ENCODE measurements around the gene PPP2R2C.
A peak's percentile ranks its signal among the peaks of the same experiment; 100 is the strongest.

PPP2R2C gene

GRCh38 chr4:6321361-6321760, 151.1 kb downstream of the PPP2R2C start:
- peaks cover 13% of the 10 kb centered on the region for H3K4me1 ChIP-seq (ENCODE audit: insufficient read depth, insufficient read length)
- peaks cover 8% of the 10 kb centered on the region; the same call in 1 of the 2 replicates for H3K9me3 ChIP-seq (ENCODE audit: insufficient read depth, low read length)
- TF ChIP-seq ZNF274 (IDR thresholded peaks at IDR 0.05; ENCODE audit: low read depth, low read length): no peak
- TF ChIP-seq SUZ12 (IDR thresholded peaks at IDR 0.05; ENCODE audit: extremely low read depth, insufficient read depth, insufficient read length): no peak
- TF ChIP-seq YY1 (IDR thresholded peaks at IDR 0.05; ENCODE audit: insufficient read depth, insufficient read length): no peak
- no peak overlapping the region for H3K4me3 ChIP-seq (ENCODE audit: insufficient read length, low read depth)
- no peaks in the 10 kb centered on the region for H3K36me3 ChIP-seq (ENCODE audit: insufficient read depth, insufficient read length, low read length)
- no peaks in the 10 kb centered on the region for H3K27me3 ChIP-seq (ENCODE audit: insufficient read depth, insufficient read length)
- DNase-seq (ENCODE audit: low read depth, low spot score): no peak
- no peak overlapping the region for H3K9ac ChIP-seq (ENCODE audit: insufficient read length, low read depth)

GRCh38 chr4:6320663-6321062, 151.8 kb downstream of the PPP2R2C start:
- TF ChIP-seq SUZ12 (IDR thresholded peaks at IDR 0.05; ENCODE audit: extremely low read depth, insufficient read depth, insufficient read length) (no peak), YY1 (IDR thresholded peaks at IDR 0.05; ENCODE audit: insufficient read depth, insufficient read length) (no peak), ZNF274 (IDR thresholded peaks at IDR 0.05; ENCODE audit: low read depth, low read length) (no peak)
- peaks cover 10% of the 10 kb centered on the region for H3K4me1 ChIP-seq (ENCODE audit: insufficient read depth, insufficient read length)
- H3K9ac ChIP-seq (ENCODE audit: insufficient read length, low read depth): no peak overlapping the region

GRCh38 chr4:6319530-6320150, 152.8 kb downstream of the PPP2R2C start:
- peaks cover 5% of the 10 kb centered on the region for H3K4me1 ChIP-seq (ENCODE audit: insufficient read depth, insufficient read length)
- H3K9me3 ChIP-seq (ENCODE audit: insufficient read depth, low read length): peaks cover 8% of the 10 kb centered on the region; the same call in 1 of the 2 replicates
- H3K36me3 ChIP-seq (ENCODE audit: insufficient read depth, insufficient read length, low read length): no peaks in the 10 kb centered on the region
- no peaks in the 10 kb centered on the region for H3K27me3 ChIP-seq (ENCODE audit: insufficient read depth, insufficient read length)
- no peak for TF ChIP-seq YY1 (IDR thresholded peaks at IDR 0.05; ENCODE audit: insufficient read depth, insufficient read length)
- TF ChIP-seq ZNF274 (IDR thresholded peaks at IDR 0.05; ENCODE audit: low read depth, low read length): no peak
- TF ChIP-seq SUZ12 (IDR thresholded peaks at IDR 0.05; ENCODE audit: extremely low read depth, insufficient read depth, insufficient read length): no peak
- no peak for DNase-seq (ENCODE audit: low read depth, low spot score)
- no peak overlapping the region for H3K9ac ChIP-seq (ENCODE audit: insufficient read length, low read depth)
- no peak overlapping the region for H3K4me3 ChIP-seq (ENCODE audit: insufficient read length, low read depth)

More at GRCh38 chr4:6320663-6321062, 151.8 kb downstream of the PPP2R2C start:
- no peak overlapping the region for H3K4me3 ChIP-seq (ENCODE audit: insufficient read length, low read depth)
- no peaks in the 10 kb centered on the region for H3K36me3 ChIP-seq (ENCODE audit: insufficient read depth, insufficient read length, low read length)
- no peaks in the 10 kb centered on the region for H3K27me3 ChIP-seq (ENCODE audit: insufficient read depth, insufficient read length)
- H3K9me3 ChIP-seq (ENCODE audit: insufficient read depth, low read length): peaks cover 8% of the 10 kb centered on the region; the same call in 1 of the 2 replicates
- no peak for DNase-seq (ENCODE audit: low read depth, low spot score)

GRCh38 chr4:6318206-6318605, 154.2 kb downstream of the PPP2R2C start:
- no peak for TF ChIP-seq YY1 (IDR thresholded peaks at IDR 0.05; ENCODE audit: insufficient read depth, insufficient read length)
- no peak for TF ChIP-seq ZNF274 (IDR thresholded peaks at IDR 0.05; ENCODE audit: low read depth, low read length)
- TF ChIP-seq SUZ12 (IDR thresholded peaks at IDR 0.05; ENCODE audit: extremely low read depth, insufficient read depth, insufficient read length): no peak
- DNase-seq (ENCODE audit: low read depth, low spot score): no peak
- Histone ChIP-seq H3K9me3 (ENCODE audit: insufficient read depth, low read length) (peaks cover 8% of the 10 kb centered on the region; the same call in 1 of the 2 replicates), H3K4me1 (ENCODE audit: insufficient read depth, insufficient read length) (peaks cover 2% of the 10 kb centered on the region), H3K36me3 (ENCODE audit: insufficient read depth, insufficient read length, low read length) (no peaks in the 10 kb centered on the region), H3K4me3 (ENCODE audit: insufficient read length, low read depth) (no peak overlapping the region), H3K27me3 (ENCODE audit: insufficient read depth, insufficient read length) (no peaks in the 10 kb centered on the region), H3K9ac (ENCODE audit: insufficient read length, low read depth) (no peak overlapping the region)

GRCh38 chr4:6316461-6317003, 155.9 kb downstream of the PPP2R2C start:
- Histone ChIP-seq H3K4me1 (ENCODE audit: insufficient read depth, insufficient read length) (no peaks in the 10 kb centered on the region), H3K36me3 (ENCODE audit: insufficient read depth, insufficient read length, low read length) (no peaks in the 10 kb centered on the region), H3K9ac (ENCODE audit: insufficient read length, low read depth) (no peak overlapping the region), H3K4me3 (ENCODE audit: insufficient read length, low read depth) (no peak overlapping the region), H3K9me3 (ENCODE audit: insufficient read depth, low read length) (peaks cover 8% of the 10 kb centered on the region; the same call in 1 of the 2 replicates), H3K27me3 (ENCODE audit: insufficient read depth, insufficient read length) (no peaks in the 10 kb centered on the region)
- DNase-seq (ENCODE audit: low read depth, low spot score): no peak
- TF ChIP-seq ZNF274 (IDR thresholded peaks at IDR 0.05; ENCODE audit: low read depth, low read length): no peak
- TF ChIP-seq SUZ12 (IDR thresholded peaks at IDR 0.05; ENCODE audit: extremely low read depth, insufficient read depth, insufficient read length): no peak
- TF ChIP-seq YY1 (IDR thresholded peaks at IDR 0.05; ENCODE audit: insufficient read depth, insufficient read length): no peak

GRCh38 chr4:6313216-6313615, 159.2 kb downstream of the PPP2R2C start:
- Histone ChIP-seq H3K4me3 (ENCODE audit: insufficient read length, low read depth) (no peak overlapping the region), H3K36me3 (ENCODE audit: insufficient read depth, insufficient read length, low read length) (no peaks in the 10 kb centered on the region), H3K4me1 (ENCODE audit: insufficient read depth, insufficient read length) (no peaks in the 10 kb centered on the region), H3K27me3 (ENCODE audit: insufficient read depth, insufficient read length) (peaks cover 19% of the 10 kb centered on the region), H3K9ac (ENCODE audit: insufficient read length, low read depth) (no peak overlapping the region), H3K9me3 (ENCODE audit: insufficient read depth, low read length) (peaks cover 19% of the 10 kb centered on the region)
- DNase-seq (ENCODE audit: low read depth, low spot score): no peak
- TF ChIP-seq SUZ12 (IDR thresholded peaks at IDR 0.05; ENCODE audit: extremely low read depth, insufficient read depth, insufficient read length) (no peak), YY1 (IDR thresholded peaks at IDR 0.05; ENCODE audit: insufficient read depth, insufficient read length) (no peak), ZNF274 (IDR thresholded peaks at IDR 0.05; ENCODE audit: low read depth, low read length) (no peak)

- Histone ChIP-seq H3K9ac (ENCODE audit: insufficient read length, low read depth) (no peak overlapping the region), H3K9me3 (ENCODE audit: insufficient read depth, low read length) (peaks cover 23% of the 10 kb centered on the region), H3K36me3 (ENCODE audit: insufficient read depth, insufficient read length, low read length) (no peaks in the 10 kb centered on the region), H3K4me1 (ENCODE audit: insufficient read depth, insufficient read length) (no peaks in the 10 kb centered on the region), H3K4me3 (ENCODE audit: insufficient read length, low read depth) (peak overlapping the region; percentile 65), H3K27me3 (ENCODE audit: insufficient read depth, insufficient read length) (peaks cover 19% of the 10 kb centered on the region)
- TF ChIP-seq ZNF274 (IDR thresholded peaks at IDR 0.05; ENCODE audit: low read depth, low read length) (no peak), SUZ12 (IDR thresholded peaks at IDR 0.05; ENCODE audit: extremely low read depth, insufficient read depth, insufficient read length) (no peak), YY1 (IDR thresholded peaks at IDR 0.05; ENCODE audit: insufficient read depth, insufficient read length) (no peak)
- DNase-seq (ENCODE audit: low read depth, low spot score): no peak
Observed at GRCh38 chr4:6309777-6310176, 162.6 kb downstream of the PPP2R2C start.

Data from NT2/D1 (cell line).